ENCODE measurements around the gene SLC32A1.
A peak's percentile ranks its signal among the peaks of the same experiment; 100 is the strongest.

Gene SLC32A1

GRCh38 chr20:38751360-38751976, 27.2 kb downstream of the SLC32A1 start:
- DNase-seq (ENCODE audit: low read depth in 2 of 2), result no peak

DNA sequence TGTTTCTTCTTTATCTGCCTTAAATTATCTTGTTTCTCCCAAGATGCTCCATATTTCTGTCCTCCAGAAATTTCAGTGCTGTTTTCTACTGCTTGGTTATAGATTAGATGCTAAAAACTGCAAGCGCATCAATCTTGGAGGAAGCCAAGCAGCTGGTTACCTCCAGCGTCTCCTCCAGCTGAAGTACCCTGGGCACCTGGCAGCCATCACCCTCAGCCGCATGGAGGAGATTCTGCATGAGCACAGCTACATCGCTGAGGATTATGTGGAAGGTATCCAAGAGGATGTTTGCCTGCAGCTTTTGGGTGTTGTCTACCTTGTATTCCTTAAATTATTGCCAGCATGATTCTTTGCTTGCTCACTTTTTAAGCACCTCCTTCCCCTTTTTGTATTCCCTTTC, 27.7 kb downstream of the SLC32A1 start:
- no peak for DNase-seq (ENCODE audit: low read depth in 2 of 2)

DNA sequence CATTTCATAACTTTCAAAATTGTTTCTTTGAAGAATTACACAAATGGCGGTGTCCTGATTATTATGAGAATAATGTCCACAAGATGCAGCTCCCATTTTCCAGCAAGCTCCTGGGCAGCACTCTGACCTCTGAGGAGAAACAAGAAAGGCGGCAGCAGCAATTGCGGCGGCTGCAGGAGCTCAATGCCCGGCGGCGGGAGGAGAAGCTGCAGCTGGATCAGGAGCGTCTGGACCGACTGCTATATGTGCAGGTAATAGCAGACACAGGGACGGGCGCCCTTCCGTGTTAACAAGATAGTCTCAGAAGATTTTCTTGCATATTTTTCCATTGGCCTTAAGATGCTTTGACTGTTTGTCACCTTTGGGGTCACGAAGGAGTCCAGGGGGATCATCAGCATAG, 30.6 kb downstream of the SLC32A1 start:
- no peak for DNase-seq (ENCODE audit: low read depth in 2 of 2)

DNA sequence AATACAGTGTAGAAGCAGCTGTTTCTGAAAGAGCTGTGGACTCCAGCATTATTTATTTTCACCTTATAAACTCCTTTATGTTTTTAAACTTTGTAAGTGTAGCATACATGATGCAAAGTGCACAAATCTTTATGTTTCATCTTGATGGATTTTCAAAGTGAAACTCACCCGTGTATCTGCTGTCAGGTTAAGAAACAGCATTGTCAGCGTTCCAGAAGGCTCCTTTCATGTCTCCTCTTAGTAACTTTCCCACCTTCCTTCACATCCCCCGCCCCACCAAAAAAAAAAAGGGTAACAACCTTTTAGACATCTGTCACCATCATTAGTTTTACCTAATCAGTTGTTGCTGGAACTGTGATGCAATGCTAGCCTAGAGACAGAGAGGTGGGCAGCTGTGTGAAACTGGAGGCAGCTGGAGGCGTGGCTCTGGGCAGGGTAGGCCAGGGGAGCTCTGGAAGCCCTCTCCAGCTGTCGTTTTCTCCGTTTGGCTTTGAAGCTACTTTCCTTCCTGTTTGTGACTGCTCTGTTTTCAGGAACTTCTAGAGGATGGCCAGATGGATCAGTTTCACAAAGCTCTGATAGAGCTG, 31.1 kb downstream of the SLC32A1 start:
- no peak for DNase-seq (ENCODE audit: low read depth in 2 of 2)

- no peak for DNase-seq (ENCODE audit: low read depth in 2 of 2)
These were observed 33.0 kb downstream of the SLC32A1 start for GRCh38 chr20:38757145-38757775.

DNA sequence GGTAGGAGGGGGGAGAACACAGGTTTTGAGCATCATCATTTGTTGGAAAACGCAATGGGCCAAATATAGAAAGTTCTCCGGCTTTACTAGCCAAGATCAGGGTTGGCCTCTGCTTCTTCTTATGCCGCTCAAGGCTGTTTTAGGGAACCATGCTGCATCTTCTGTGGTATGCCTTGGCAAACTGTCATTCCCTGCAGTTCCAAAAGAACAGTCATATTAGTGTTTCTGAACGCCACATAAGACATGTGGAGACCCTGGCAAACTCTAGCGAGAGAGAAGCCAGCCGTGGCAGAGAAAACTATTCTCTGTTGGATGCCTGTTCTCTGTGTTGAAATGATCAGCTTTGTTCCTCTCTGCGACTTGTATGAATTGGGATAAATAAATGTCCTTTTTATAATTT, 34.8 kb downstream of the SLC32A1 start:
- DNase-seq (ENCODE audit: low read depth in 2 of 2), result no peak

DNA sequence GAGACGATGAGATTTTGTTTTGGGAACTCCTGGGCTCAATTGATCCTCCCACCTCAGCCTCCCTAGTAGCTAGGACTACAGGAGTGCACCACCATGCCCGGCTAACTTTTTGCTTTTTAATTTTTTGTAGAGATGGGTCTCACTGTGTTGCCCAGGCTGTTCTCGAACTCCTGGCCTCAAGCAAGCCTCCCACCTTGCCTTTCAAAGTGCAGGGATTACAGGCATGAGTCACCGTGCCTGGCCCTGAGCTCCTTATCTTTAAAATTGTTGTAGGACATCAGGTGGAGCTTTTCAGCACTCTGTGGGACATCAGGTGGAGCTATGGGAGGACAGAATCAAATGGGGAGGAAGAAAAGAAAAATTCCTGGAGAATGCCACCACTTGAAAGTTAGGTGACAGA, 36.7 kb downstream of the SLC32A1 start:
- DNase-seq (ENCODE audit: low read depth in 2 of 2), result no peak

GRCh38 chr20:38762174-38762573, 37.9 kb downstream of the SLC32A1 start:
- DNase-seq (ENCODE audit: low read depth in 2 of 2), result no peak

GRCh38 chr20:38763616-38764015, 39.3 kb downstream of the SLC32A1 start:
- DNase-seq (ENCODE audit: low read depth in 2 of 2), result no peak

DNA sequence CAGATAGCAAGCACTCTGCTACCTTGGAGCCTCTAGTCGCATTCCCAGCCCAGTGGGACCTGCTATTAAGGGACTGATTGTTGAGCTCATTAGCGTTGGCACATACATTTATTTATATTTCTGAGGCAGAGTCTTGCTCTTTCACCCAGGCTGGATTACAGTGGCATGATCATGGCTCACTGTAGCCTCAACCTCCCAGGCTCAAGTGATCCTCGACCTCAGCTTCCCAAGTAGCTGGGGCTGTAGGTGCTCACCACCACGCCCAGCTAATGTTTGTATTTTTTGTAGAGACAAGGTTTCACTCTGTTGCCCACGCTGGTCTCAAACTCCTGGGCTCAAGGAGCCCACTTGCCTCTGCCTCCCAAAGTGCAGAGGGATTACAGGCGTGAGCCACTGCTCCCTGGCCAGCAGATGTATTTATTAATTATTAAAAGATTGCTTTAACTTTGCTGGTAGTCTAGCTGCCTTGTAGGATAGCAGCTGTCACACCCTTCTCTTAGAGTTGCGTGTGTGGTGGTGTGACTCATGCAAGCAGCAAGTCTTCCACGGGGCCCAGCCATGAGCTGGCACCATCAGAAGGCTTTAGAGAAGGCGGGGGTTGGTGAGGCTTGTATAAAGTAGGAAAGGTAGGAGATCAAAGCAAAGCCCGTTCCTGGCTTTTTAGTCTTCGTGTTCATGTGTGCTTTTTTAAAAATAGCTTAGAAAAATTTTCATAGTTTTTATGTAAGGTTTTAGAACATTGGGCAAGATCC, 40.5 kb downstream of the SLC32A1 start:
- peak; percentile 47 to 64 for DNase-seq (ENCODE audit: low read depth in 2 of 2)

- DNase-seq (ENCODE audit: low read depth in 2 of 2), result no peak
These were observed 41.8 kb downstream of the SLC32A1 start for GRCh38 chr20:38766071-38766470.

GRCh38 chr20:38769376-38770295, 45.4 kb downstream of the SLC32A1 start:
- DNase-seq (ENCODE audit: low read depth in 2 of 2), result no peak

GRCh38 chr20:38770546-38770945, 46.3 kb downstream of the SLC32A1 start:
- no peak for DNase-seq (ENCODE audit: low read depth in 2 of 2)

- DNase-seq (ENCODE audit: low read depth in 2 of 2), result no peak
These were observed 46.7 kb downstream of the SLC32A1 start for GRCh38 chr20:38770970-38771369.

DNA sequence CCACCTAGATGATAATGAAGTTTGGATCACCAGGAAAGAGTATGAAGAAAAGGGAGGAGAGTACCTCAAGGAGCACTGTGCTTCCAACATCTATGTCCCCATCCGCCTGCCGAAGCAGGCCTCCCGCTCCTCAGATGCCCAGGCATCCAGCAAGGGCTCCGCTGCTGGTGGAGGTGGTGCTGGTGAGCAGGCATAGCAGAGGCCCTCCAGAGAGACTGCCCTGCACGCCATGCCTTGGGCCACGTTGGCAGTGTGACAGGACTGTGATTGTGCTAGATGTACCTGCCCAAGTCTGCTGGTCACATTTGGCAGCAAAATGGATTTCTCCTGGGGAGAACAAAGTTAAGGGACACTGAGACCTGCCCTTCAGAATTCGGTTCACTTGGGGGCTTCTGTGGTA, 47.3 kb downstream of the SLC32A1 start:
- no peak for DNase-seq (ENCODE audit: low read depth in 2 of 2)

- no peak for DNase-seq (ENCODE audit: low read depth in 2 of 2)
These were observed 49.9 kb downstream of the SLC32A1 start for GRCh38 chr20:38774167-38774566.

DNA sequence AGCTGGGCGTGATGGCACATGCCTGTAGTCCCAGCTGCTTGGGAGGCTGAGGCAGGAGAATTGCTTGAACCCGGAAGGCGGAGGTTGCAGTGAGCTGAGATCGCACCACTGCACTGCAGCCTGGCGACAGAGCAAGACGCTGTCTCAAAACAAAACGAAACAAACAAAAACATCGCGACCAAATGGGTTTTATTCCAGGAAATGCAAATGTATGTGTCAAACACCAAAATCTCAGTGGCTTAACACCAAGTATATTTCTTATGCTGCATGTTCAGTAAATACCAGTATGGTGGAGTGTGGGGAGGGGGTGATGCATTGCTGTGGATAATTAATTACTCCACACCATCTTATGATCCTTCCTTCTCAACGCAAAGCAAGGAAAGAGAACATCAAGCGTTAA, 52.1 kb downstream of the SLC32A1 start:
- DNase-seq (ENCODE audit: low read depth in 2 of 2), result no peak

Data from stimulated activated CD4-positive, alpha-beta T cell treated with anti-CD3 and anti-CD28 coated beads, Interleukin-4, amount 100 ng/mL, for 48 hours (primary cell).